Skeletal muscle satellite cell (primary cell): ENCODE measurements around the gene LGALS12.
"Not testable (repeated sequence)": the region's sequence is repeated elsewhere in the genome, so short reads cannot be mapped to it uniquely, and the experiment has no call there.

Experiments used
- H3K27me3 ChIP-seq: 2 replicates; pipeline ENCODE4 v1.7.0; 2013; ENCODE audit warnings: low read length; ENCODE audit not compliant: control insufficient read depth, insufficient read depth
- H3K36me3 ChIP-seq: 2 replicates; pipeline ENCODE4 v1.7.0; 2013; ENCODE audit warnings: mild to moderate bottlenecking, control low read depth, low read length; ENCODE audit not compliant: insufficient read depth
- H3K4me1 ChIP-seq: 2 replicates; pipeline ENCODE4 v1.7.0; 2013; ENCODE audit warnings: low read length; ENCODE audit not compliant: control insufficient read depth, insufficient read depth
- H3K4me2 ChIP-seq: 2 replicates; pipeline ENCODE4 v1.7.0; 2013; ENCODE audit warnings: mild to moderate bottlenecking, low read length
- H3K4me3 ChIP-seq: 2 replicates; pipeline ENCODE4 v1.7.0; 2013; ENCODE audit warnings: low read length
- H3K9ac ChIP-seq: 2 replicates; pipeline ENCODE4 v1.7.0; 2013; ENCODE audit warnings: mild to moderate bottlenecking, low read depth, low read length, moderate library complexity
- H3K9me3 ChIP-seq: replicated peaks from 2 replicates; pipeline ENCODE4 v1.7.0; 2013; ENCODE audit warnings: mild to moderate bottlenecking, control low read depth, low read length

The LGALS12 gene

GRCh38 chr11:63534076-63534475 is 28.2 kb downstream of the LGALS12 start:
- Histone ChIP-seq H3K27me3 (peaks cover 6% of the 10 kb centered on the region), H3K9me3 (no peaks in the 10 kb centered on the region), H3K4me3 (no peak overlapping the region), H3K4me2 (no peak overlapping the region), H3K9ac (no peak overlapping the region), H3K4me1 (peaks cover 29% of the 10 kb centered on the region), H3K36me3 (no peaks in the 10 kb centered on the region)

GRCh38 chr11:63534895-63535461 is 29.1 kb downstream of the LGALS12 start:
- H3K9ac ChIP-seq = no peak overlapping the region
- H3K4me1 ChIP-seq = peaks cover 29% of the 10 kb centered on the region
- H3K4me3 ChIP-seq = no peak overlapping the region
- H3K36me3 ChIP-seq = no peaks in the 10 kb centered on the region
- no peak overlapping the region for H3K4me2 ChIP-seq
- no peaks in the 10 kb centered on the region for H3K9me3 ChIP-seq
- peaks cover 6% of the 10 kb centered on the region for H3K27me3 ChIP-seq

GRCh38 chr11:63535734-63536133 is 29.9 kb downstream of the LGALS12 start:
- no peak overlapping the region for H3K4me3 ChIP-seq
- peaks cover 29% of the 10 kb centered on the region for H3K4me1 ChIP-seq
- no peak overlapping the region for H3K9ac ChIP-seq
- no peaks in the 10 kb centered on the region for H3K36me3 ChIP-seq
- H3K4me2 ChIP-seq = no peak overlapping the region
- H3K27me3 ChIP-seq = peaks cover 7% of the 10 kb centered on the region
- no peaks in the 10 kb centered on the region for H3K9me3 ChIP-seq

GRCh38 chr11:63536669-63537292 is 30.9 kb downstream of the LGALS12 start, which contains the start of gene PLAAT4:
Gene PLAAT4, plus strand, starts transcription at chr11:63536808. Its CDS starts 61 bp downstream, at chr11:63536869.
- H3K9ac ChIP-seq = peak within 1 kb of the TSS; percentile 6
- peaks cover 21% of the 10 kb centered on the region for H3K4me1 ChIP-seq
- peak within 1 kb of the TSS; percentile 81 for H3K4me2 ChIP-seq
- H3K36me3 ChIP-seq = no peaks in the 10 kb centered on the region
- peak within 1 kb of the TSS; percentile 60 for H3K4me3 ChIP-seq
- H3K9me3 ChIP-seq = no peaks in the 10 kb centered on the region
- H3K27me3 ChIP-seq = peaks cover 11% of the 10 kb centered on the region

GRCh38 chr11:63537293-63538101 is 31.6 kb downstream of the LGALS12 start:
- peak overlapping the region; percentile 60 for H3K4me3 ChIP-seq
- H3K36me3 ChIP-seq = no peaks in the 10 kb centered on the region
- H3K4me1 ChIP-seq = peaks cover 16% of the 10 kb centered on the region
- peak overlapping the region; percentile 81 for H3K4me2 ChIP-seq
- H3K9me3 ChIP-seq = no peaks in the 10 kb centered on the region
- H3K27me3 ChIP-seq = peaks cover 15% of the 10 kb centered on the region
- H3K9ac ChIP-seq = peak overlapping the region; percentile 6

GRCh38 chr11:63542506-63542905 is 36.6 kb downstream of the LGALS12 start:
- not testable (repeated sequence) for H3K4me1 ChIP-seq, H3K4me3 ChIP-seq, H3K9me3 ChIP-seq, H3K4me2 ChIP-seq, H3K36me3 ChIP-seq, H3K9ac ChIP-seq
- H3K27me3 ChIP-seq = peaks cover 28% of the 10 kb centered on the region

GRCh38 chr11:63543711-63544110 is 37.8 kb downstream of the LGALS12 start:
- no peak overlapping the region for H3K4me2 ChIP-seq
- no peaks in the 10 kb centered on the region for H3K9me3 ChIP-seq
- peaks cover 28% of the 10 kb centered on the region for H3K27me3 ChIP-seq
- no peaks in the 10 kb centered on the region for H3K4me1 ChIP-seq
- H3K36me3 ChIP-seq = no peaks in the 10 kb centered on the region
- no peak overlapping the region for H3K4me3 ChIP-seq
- no peak overlapping the region for H3K9ac ChIP-seq

- Histone ChIP-seq H3K36me3 (no peaks in the 10 kb centered on the region), H3K9me3 (no peaks in the 10 kb centered on the region), H3K4me3 (no peak overlapping the region), H3K27me3 (peaks cover 27% of the 10 kb centered on the region), H3K9ac (no peak overlapping the region), H3K4me2 (no peak overlapping the region), H3K4me1 (peaks cover 10% of the 10 kb centered on the region)
These were observed 41.2 kb downstream of the LGALS12 start for GRCh38 chr11:63547061-63547460.

GRCh38 chr11:63548178-63548577 is 42.3 kb downstream of the LGALS12 start:
- Histone ChIP-seq H3K4me2 (no peak overlapping the region), H3K27me3 (peaks cover 21% of the 10 kb centered on the region), H3K4me3 (no peak overlapping the region)

GRCh38 chr11:63549411-63549810 is 43.5 kb downstream of the LGALS12 start:
- Histone ChIP-seq H3K9ac (no peak overlapping the region), H3K4me3 (no peak overlapping the region), H3K4me2 (no peak overlapping the region), H3K27me3 (peaks cover 12% of the 10 kb centered on the region), H3K9me3 (no peaks in the 10 kb centered on the region), H3K36me3 (no peaks in the 10 kb centered on the region), H3K4me1 (peaks cover 14% of the 10 kb centered on the region)

More at GRCh38 chr11:63548178-63548577, 42.3 kb downstream of the LGALS12 start:
- no peaks in the 10 kb centered on the region for H3K9me3 ChIP-seq
- no peak overlapping the region for H3K9ac ChIP-seq
- peaks cover 10% of the 10 kb centered on the region for H3K4me1 ChIP-seq
- no peaks in the 10 kb centered on the region for H3K36me3 ChIP-seq

GRCh38 chr11:63550156-63550700 is 44.3 kb downstream of the LGALS12 start:
- peaks cover 14% of the 10 kb centered on the region for H3K4me1 ChIP-seq
- H3K9me3 ChIP-seq, H3K9ac ChIP-seq: not testable (repeated sequence)

More at GRCh38 chr11:63550156-63550700, 44.3 kb downstream of the LGALS12 start:
- not testable (repeated sequence) for H3K4me3 ChIP-seq, H3K36me3 ChIP-seq, H3K27me3 ChIP-seq, H3K4me2 ChIP-seq
